T-helper 1 cell treated with Interleukin-12 subunit alpha and Interleukin-12 subunit beta and Interleukin-4 antibody, amounts not matched to agents 30 μg/mL and 1 μg/mL, for 36 hours (primary cell): Measurements from ENCODE around the gene IL1RN.
"Not testable (repeated sequence)": the region's sequence is repeated elsewhere in the genome, so short reads cannot be mapped to it uniquely, and the experiment has no call there.

Source experiments
- H3K27ac Mint-ChIP-seq: one replicate; pipeline ENCODE4 v1.8.0; 2021; ENCODE audit warnings: mild to moderate bottlenecking, mixed read lengths
- H3K27me3 Mint-ChIP-seq: one replicate; pipeline ENCODE4 v1.8.0; 2021; ENCODE audit warnings: low read depth, mixed read lengths
- H3K36me3 Mint-ChIP-seq: one replicate; pipeline ENCODE4 v1.8.0; 2021; ENCODE audit warnings: low read depth, mixed read lengths
- H3K4me1 Mint-ChIP-seq: one replicate; pipeline ENCODE4 v1.8.0; 2021; ENCODE audit warnings: low read depth, mixed read lengths
- H3K4me3 Mint-ChIP-seq: one replicate; pipeline ENCODE4 v1.8.0; 2021; ENCODE audit warnings: mild to moderate bottlenecking, moderate library complexity, mixed read lengths
- H3K9me3 Mint-ChIP-seq: one replicate; pipeline ENCODE4 v1.8.0; 2021; ENCODE audit warnings: mixed read lengths

Gene IL1RN

DNA sequence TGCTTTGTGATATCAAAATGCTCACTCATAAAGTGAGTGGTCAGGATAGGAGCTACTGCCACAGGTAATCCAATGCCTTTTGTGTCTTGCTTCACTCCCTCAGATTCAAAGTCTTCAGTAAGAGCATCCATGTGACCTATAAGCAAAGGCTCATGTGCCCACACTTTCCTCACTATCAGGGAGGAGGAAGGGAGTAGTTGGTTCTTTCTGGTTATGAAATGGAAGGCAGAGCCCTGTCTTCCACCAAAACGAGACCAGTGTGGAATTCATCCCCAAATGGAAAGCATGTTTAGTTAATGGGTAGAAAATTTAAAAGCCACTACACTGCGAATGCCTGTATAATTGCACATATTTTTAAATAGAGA lies 33.8 kb upstream of the IL1RN start:
- H3K27me3 Mint-ChIP-seq: no peaks in the 10 kb centered on the region
- H3K4me3 Mint-ChIP-seq: no peak overlapping the region
- H3K4me1 Mint-ChIP-seq: peaks cover 18% of the 10 kb centered on the region
- no peak overlapping the region for H3K27ac Mint-ChIP-seq
- H3K9me3 Mint-ChIP-seq: peaks cover 22% of the 10 kb centered on the region
- peaks cover 15% of the 10 kb centered on the region for H3K36me3 Mint-ChIP-seq

DNA sequence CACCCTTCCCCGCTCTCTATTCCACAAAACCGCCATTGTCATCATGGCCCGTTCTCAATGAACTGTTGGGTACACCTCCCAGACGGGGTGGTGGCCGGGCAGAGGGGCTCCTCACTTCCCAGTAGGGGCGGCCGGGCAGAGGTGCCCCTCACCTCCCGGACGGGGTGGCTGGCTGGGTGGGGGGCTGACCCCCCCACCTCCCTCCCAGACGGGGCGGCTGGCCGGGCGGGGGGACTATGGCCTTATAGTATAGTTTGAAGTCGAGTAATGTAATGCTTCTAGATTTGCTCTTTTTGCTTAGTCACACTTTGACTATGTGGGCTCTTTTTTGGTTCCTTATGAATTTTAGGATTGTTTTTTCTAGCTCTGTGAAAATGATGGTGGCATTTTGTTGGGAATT lies 31.1 kb upstream of the IL1RN start:
- Mint-ChIP-seq H3K4me1 (peaks cover 23% of the 10 kb centered on the region), H3K27ac (peak overlapping the region; percentile 33), H3K9me3 (peaks cover 22% of the 10 kb centered on the region), H3K36me3 (peaks cover 19% of the 10 kb centered on the region)
- not testable (repeated sequence) for H3K27me3 Mint-ChIP-seq, H3K4me3 Mint-ChIP-seq

DNA sequence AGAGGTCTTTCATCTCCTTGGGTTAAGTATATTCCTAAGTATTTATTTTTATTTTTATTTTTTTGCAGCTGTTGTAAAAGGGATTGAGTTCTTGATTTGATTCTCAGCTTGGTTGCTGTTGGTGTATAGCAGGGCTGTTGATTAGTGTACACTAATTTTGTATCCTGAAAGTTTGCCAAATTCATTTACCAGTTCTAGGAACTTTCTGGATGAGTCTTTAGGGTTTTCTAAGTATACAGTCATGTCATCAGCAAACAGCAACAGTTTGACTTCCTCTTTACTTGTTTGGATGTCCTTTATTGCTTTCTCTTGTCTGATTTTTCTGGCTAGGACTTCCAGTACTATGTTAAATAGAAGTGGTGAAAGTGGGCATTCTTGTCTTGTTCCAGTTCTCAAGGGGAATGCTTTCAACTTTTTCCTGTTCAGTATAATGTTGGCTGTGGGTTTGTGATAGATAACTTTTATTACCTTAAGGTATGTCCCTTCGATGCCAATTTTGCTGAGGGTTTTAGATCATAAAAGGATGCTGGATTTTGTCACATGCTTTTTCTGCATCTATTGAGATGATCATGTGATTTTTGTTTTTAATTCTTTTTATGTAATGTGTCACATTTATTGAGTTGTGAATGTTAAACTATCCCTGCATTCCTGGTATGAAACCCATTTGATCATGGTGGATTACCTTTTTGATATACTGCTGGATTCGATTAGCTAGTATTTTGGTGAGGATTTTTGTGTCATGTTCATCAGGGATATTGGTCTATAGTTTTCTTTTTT lies 30.4 kb upstream of the IL1RN start:
- Mint-ChIP-seq H3K4me1 (peaks cover 23% of the 10 kb centered on the region), H3K9me3 (peaks cover 22% of the 10 kb centered on the region), H3K4me3 (peak overlapping the region; percentile 35)

DNA sequence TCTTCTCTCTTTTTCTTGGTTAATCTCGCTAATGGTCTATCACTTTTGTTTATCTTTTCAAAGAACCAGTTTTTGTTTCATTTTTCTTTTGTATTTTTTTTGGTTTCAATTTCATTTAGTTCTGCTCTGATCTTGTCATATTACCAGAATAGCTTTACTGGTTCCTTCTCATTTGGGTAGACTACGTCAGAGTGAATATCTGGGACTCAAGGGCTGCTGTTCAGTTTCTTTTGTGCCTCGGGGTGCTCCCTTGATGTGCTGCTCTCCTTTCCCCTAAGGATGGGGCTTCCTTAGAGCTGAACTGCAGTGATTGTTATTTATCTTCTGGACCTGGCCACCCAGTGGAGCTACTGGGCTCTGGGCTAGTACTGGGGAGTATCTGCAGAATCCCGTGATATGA lies 29.4 kb upstream of the IL1RN start:
- Mint-ChIP-seq H3K4me1 (peaks cover 32% of the 10 kb centered on the region), H3K27me3 (no peaks in the 10 kb centered on the region), H3K27ac (peak overlapping the region; percentile 84), H3K4me3 (peak overlapping the region; percentile 70), H3K9me3 (peaks cover 32% of the 10 kb centered on the region), H3K36me3 (peaks cover 28% of the 10 kb centered on the region)

More for the DNA sequence above, 30.4 kb upstream of the IL1RN start:
- peak overlapping the region; percentile 84 for H3K27ac Mint-ChIP-seq
- not testable (repeated sequence) for H3K27me3 Mint-ChIP-seq
- H3K36me3 Mint-ChIP-seq: peaks cover 19% of the 10 kb centered on the region

DNA sequence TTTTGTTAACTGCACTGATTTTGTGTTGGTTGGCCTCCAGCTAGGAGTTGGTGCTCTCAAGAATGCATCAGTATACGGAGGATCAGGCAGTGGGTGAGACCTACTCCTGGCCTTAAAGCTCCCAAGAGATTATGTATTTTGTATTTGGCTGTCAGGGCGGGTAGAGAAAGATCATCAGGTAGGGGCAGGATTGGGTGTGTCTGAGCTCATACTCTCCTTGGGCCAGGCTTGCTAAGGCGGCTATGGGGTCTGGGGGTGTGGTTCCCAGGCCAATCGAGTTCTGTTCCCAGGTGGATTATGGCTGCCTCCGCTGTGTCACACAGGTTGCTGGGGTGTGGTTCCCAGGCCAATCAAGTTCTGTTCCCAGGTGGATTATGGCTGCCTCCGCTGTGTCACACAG lies 28.9 kb upstream of the IL1RN start:
- Mint-ChIP-seq H3K27ac (peak overlapping the region; percentile 84), H3K27me3 (no peaks in the 10 kb centered on the region), H3K4me3 (peak overlapping the region; percentile 70), H3K36me3 (peaks cover 30% of the 10 kb centered on the region), H3K9me3 (peaks cover 37% of the 10 kb centered on the region), H3K4me1 (peaks cover 33% of the 10 kb centered on the region)

DNA sequence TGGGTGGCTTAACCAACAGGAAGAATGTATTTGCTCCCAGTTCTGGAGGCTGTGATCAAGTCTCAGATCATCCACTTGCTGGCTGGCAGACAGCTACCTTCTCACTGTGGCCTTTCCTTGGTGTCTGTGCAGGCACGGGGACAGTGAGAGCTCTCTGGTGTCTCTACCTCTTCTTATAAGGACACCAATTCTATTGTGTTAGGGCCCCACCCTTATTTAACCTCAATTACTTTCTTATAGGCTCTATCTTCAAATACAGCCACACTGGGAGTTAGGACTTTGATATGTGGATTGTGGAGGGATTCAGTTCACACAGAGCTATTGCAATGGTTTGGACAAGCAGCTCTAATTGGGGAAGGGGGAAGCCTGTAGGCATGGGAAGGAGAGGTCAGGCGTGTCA lies 25.3 kb upstream of the IL1RN start:
- Mint-ChIP-seq H3K36me3 (peaks cover 24% of the 10 kb centered on the region), H3K4me1 (peaks cover 40% of the 10 kb centered on the region), H3K27ac (no peak overlapping the region), H3K4me3 (no peak overlapping the region), H3K9me3 (peaks cover 32% of the 10 kb centered on the region), H3K27me3 (no peaks in the 10 kb centered on the region)

DNA sequence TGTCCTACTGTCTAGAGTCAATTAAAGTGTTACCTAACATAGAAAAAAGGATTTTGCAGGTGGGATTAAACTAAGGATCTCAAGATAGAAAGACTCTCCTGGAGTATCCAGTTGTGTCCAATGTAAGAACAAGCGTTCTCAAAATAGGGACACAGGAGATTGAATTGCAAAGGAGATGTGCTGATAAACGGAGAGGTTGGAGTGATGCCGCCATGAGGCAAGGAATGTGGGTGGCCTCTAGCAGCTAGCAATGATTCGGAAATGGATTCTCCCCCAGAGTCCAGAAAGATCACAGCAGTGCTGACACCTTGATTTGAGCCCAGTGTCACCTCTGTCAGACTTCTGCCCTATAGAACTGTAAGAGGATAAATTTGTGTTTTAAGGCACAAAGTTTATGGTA lies 24.1 kb upstream of the IL1RN start:
- Mint-ChIP-seq H3K27ac (no peak overlapping the region), H3K4me1 (peaks cover 31% of the 10 kb centered on the region), H3K9me3 (peaks cover 24% of the 10 kb centered on the region), H3K4me3 (no peak overlapping the region), H3K36me3 (peaks cover 19% of the 10 kb centered on the region), H3K27me3 (no peaks in the 10 kb centered on the region)

DNA sequence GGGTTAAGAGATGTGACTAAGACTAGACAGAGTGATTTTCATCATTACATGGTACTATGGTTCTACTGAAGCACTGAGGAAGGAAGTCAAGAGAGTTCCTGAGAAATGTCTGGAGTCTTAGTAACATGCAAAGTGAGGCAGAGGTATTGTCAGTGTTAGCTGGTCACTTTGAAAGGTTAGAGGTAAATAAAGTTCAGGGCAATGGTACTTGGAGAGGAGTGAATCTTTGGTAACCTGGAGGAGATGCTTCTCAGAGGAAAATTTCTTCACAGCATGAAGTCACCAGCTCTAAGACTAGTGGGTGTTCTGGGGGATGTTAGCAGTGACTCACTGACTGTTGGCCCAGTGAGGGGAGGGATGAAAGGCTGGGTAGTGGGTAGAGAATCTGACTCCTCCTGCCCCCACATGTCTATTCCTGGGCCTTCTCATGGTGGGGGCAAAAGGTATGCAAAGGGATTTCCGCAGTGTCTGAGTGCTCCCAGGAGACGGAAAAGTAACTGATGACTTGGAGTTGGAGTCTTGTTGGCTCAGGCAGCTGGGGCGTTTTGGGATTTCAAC lies 23.3 kb upstream of the IL1RN start:
- peaks cover 29% of the 10 kb centered on the region for H3K4me1 Mint-ChIP-seq
- H3K27ac Mint-ChIP-seq: peak overlapping the region; percentile 73
- peaks cover 21% of the 10 kb centered on the region for H3K36me3 Mint-ChIP-seq
- peak overlapping the region; percentile 4 for H3K4me3 Mint-ChIP-seq
- peaks cover 24% of the 10 kb centered on the region for H3K9me3 Mint-ChIP-seq
- H3K27me3 Mint-ChIP-seq: no peaks in the 10 kb centered on the region

DNA sequence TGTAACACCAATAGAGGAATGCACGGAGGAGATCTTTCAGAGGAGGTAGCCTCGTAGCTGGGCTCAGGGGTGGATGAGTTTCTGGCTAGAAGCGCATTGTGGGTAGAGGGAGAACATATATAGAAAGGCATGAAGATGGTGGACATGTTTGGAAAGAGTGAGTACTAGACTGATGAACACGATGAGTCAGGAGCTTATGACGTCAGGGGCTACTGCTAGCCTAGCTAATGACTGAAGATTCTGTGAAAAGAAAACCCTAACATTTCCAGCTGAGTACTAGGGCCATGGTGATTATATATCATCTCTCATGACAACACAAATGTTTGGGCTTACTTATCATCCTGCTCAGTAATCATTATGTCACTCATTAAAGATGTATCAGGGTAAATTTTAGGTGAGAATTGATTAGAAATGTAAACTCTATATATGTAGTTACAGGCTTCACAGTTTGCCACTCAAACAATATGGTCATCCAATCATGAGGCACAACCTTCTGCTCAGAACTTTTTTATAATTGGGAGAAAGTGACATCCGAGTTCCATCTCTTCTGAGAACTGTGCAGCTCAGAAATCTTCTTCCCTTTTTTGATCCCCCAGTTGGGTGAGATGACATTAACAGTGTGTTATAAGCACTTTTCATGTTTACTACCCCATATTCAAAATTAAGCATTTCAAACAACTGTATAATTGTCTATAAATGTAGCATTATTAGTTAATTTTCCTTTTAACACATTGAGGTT lies 22.2 kb upstream of the IL1RN start:
- H3K4me3 Mint-ChIP-seq: no peak overlapping the region
- peak overlapping the region; percentile 18 for H3K27ac Mint-ChIP-seq
- H3K9me3 Mint-ChIP-seq: peaks cover 24% of the 10 kb centered on the region
- H3K27me3 Mint-ChIP-seq: no peaks in the 10 kb centered on the region
- peaks cover 21% of the 10 kb centered on the region for H3K36me3 Mint-ChIP-seq
- H3K4me1 Mint-ChIP-seq: peaks cover 29% of the 10 kb centered on the region

DNA sequence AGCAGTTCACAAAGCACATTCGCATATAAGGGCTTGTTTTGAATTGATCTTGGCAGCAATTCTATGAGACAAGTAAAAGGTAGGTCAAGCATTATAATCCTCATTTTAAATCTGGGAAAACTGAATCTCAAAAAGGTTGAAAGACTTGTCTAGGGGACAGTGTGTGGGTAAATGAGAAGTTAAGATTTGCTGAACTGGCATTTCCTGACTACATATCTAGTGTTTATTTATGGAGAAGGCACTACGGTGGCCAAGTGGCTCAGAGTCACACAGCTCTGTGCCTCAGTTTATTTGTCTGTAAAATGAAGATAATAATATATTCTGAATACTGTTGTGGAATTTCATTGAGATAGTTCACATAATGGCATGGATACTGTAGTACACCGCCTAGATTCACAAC lies 16.3 kb upstream of the IL1RN start:
- H3K27me3 Mint-ChIP-seq: peaks cover 4% of the 10 kb centered on the region
- peaks cover 2% of the 10 kb centered on the region for H3K36me3 Mint-ChIP-seq
- no peaks in the 10 kb centered on the region for H3K9me3 Mint-ChIP-seq
- H3K4me1 Mint-ChIP-seq: peaks cover 8% of the 10 kb centered on the region
- H3K4me3 Mint-ChIP-seq: no peak overlapping the region
- H3K27ac Mint-ChIP-seq: no peak overlapping the region

DNA sequence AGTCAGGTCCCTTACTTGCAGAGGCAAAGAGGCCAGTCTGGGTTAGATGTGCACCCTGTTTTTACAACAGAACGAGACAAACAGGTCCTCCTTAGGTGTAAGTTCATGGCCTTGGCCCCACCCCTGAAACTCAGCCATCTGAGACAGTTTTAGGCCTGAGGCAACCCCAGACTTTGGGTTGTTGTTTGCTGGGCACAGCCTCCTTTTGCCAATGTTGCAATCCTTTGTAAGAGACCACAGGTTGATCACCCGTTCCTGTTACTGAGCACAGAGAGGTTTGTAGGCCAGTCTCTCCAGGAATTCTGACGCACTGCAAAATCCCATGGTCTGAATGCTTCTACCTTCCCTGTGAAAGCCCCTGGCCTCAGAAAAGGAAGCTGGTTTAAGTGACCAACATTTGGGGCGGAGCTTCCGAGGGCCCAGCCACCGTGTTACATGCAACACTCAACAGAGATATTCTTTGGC lies 15.5 kb upstream of the IL1RN start:
- Mint-ChIP-seq H3K27me3 (peaks cover 4% of the 10 kb centered on the region), H3K4me3 (no peak overlapping the region), H3K9me3 (no peaks in the 10 kb centered on the region), H3K27ac (no peak overlapping the region), H3K36me3 (peaks cover 2% of the 10 kb centered on the region), H3K4me1 (peaks cover 12% of the 10 kb centered on the region)

DNA sequence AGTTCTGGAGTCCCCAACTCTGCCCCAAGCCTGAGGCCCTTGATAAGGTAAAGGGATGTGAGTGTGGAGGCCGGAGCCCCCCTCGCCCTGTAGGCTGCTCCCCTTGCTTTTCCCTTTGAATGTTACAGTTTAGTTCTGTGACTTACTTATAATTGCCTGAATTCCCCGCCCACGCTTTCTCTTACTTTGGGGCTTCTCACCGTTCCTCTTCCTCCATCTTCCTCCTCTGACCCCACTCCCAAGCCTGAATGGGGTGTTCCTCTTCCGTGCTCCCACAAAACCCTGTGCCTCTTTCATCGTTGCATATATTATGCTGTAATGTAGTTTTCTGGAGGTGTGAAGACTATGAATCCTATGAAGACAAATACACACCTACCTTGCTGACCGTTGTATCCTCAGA lies 15.0 kb upstream of the IL1RN start:
- H3K4me1 Mint-ChIP-seq: peaks cover 15% of the 10 kb centered on the region
- no peaks in the 10 kb centered on the region for H3K9me3 Mint-ChIP-seq
- peaks cover 4% of the 10 kb centered on the region for H3K27me3 Mint-ChIP-seq
- no peak overlapping the region for H3K4me3 Mint-ChIP-seq
- no peak overlapping the region for H3K27ac Mint-ChIP-seq
- peaks cover 2% of the 10 kb centered on the region for H3K36me3 Mint-ChIP-seq

DNA sequence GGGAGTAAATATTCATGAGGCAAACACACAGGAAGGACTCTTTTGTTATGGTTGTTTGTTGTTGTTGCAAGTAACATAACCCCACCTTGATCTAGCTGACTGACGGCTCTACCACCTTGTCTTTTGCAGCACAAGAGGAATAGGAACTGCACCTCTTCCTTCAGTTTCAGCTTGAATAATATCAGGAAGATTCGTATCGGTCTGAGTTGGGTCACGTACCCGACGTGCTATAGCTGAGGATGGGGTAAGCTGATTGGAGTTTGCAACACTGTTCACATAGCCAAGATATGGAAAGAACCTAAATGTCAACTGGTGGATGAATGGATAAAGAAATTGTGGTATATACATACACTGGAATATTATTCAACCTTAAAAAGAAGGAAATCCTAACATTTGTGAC lies 14.5 kb upstream of the IL1RN start:
- Mint-ChIP-seq H3K27ac (no peak overlapping the region), H3K4me1 (peaks cover 16% of the 10 kb centered on the region), H3K9me3 (no peaks in the 10 kb centered on the region)

DNA sequence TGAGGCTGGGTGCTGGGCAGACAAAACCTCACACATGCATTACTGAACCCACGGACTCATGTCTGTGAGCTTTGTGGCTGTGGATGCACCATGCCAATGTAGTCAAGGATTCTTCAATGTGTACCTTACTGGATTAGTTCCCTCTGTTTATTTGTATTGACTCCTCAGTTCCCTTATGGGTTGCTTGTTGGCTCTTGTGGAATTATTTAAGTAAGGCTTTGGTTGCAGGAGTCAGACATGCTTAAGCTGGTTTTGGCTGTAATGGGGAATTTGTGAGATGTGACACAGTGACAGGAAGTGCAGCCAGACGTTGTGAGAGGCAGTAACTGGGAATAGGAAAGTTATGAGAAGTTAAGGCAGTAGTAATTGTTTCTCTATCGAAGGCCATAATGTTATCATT lies 13.6 kb upstream of the IL1RN start:
- no peak overlapping the region for H3K27ac Mint-ChIP-seq
- H3K36me3 Mint-ChIP-seq: no peaks in the 10 kb centered on the region
- H3K27me3 Mint-ChIP-seq: peaks cover 4% of the 10 kb centered on the region
- H3K9me3 Mint-ChIP-seq: no peaks in the 10 kb centered on the region
- peaks cover 18% of the 10 kb centered on the region for H3K4me1 Mint-ChIP-seq
- no peak overlapping the region for H3K4me3 Mint-ChIP-seq

More for the DNA sequence above, 14.5 kb upstream of the IL1RN start:
- Mint-ChIP-seq H3K4me3 (no peak overlapping the region), H3K36me3 (peaks cover 2% of the 10 kb centered on the region), H3K27me3 (peaks cover 4% of the 10 kb centered on the region)
